GM19452 (cell line): ENCODE data around the gene ELMO1.
A peak's percentile ranks its signal among the peaks of the same experiment; 100 is the strongest.

ENCODE experiments used
- ATAC-seq: cut with Tn5 transposase; IDR thresholded peaks from one replicate; pipeline ENCODE4 v1.9.1; 2021; ENCODE audit not compliant: unreplicated experiment

The ELMO1 gene

DNA sequence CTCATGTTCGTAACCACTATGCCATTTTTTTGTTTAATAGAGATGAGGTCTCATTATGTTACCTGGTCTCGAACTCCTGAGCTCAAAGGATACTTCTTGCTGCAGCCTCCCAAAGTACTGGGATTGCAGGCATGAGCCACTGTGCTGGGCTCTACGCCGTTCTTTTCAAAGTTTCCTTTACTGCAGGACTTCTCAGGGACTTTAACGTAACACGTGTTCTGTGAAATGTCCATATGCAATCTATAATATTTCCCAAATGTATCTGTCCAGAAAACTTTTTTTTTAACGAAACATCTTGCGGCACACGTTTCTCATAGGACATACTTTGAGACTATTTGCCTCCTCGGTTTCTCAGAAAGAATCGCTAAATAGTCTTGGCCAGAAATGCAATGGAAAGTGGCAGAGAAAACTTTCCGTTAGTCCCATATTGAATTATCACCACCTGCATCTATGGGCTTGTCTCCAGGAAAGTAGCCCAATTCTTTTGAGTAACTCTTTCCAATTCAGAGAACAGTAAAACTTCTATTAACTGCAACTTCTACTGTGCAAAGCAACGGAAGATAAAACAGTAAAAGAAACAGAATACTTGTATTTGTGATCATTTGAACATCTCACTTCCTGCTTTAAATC, 96.3 kb downstream of the ELMO1 start:
- ATAC-seq: no peak

GRCh38 chr7:37351716-37352115, 96.9 kb downstream of the ELMO1 start:
- no peak for ATAC-seq

DNA sequence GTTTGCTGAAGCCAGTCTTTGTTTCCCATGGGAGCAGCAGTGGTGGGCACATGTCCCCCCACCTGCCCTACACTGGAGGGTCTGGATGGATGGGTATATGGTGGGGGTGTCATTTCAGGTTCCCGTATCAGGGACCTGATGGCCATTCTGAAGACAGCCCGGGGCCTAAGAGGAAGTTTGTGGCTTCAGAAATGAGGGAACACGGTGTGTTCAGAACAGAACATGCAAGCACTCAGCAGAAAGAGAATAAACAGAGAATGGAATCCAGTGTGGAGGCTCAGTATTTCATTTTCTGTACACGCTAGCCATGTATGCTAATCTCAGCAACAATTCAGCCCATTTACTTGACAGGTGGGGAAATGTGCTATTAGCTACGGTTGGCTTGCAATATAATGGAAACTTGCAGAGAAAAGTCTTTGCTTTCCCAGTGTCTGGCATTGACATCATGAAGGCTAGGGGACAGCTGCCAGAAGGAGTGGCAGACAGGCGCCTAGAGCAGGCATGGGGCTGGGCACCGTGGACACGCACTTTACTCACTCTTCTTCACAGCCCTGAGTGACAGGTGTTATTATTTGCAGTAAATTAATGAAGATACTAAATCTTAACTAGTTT, 98.6 kb downstream of the ELMO1 start:
- ATAC-seq: no peak

GRCh38 chr7:37348982-37349381, 99.7 kb downstream of the ELMO1 start:
- no peak for ATAC-seq

- no peak for ATAC-seq
These were observed 101.9 kb downstream of the ELMO1 start for GRCh38 chr7:37346761-37347160.

DNA sequence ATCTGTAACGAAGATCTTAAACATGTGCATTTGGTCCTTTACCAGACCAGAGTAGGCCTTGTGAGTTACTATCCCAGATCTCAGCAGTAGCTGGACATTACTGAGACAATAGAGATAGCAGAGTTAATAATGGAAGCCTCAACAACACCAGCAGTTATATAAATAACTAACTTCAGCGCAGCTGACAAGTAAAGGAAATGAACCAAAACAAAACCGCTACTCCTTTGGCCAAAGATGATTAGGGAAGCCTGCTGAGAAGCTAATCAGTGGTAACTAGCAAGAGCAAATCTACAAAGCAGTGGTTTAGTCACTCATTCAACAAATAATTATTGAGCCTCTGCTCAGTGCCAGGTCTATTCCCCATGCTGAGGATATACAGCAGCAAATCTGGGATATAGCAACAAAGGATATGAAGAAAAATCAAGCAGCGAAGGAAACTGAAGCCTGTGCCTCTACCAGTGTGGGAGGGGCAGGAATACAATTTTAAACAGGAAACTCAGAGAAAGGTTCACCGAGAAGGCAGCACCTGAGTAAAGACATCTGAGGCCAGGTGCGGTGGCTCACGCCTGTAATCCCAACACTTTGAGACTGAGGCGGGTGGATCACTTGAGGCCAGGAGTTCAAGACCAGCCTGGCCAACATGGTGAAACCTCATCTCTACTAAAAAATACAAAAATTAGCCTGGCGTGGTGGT, 103.6 kb downstream of the ELMO1 start:
- peak; percentile 36 for ATAC-seq

DNA sequence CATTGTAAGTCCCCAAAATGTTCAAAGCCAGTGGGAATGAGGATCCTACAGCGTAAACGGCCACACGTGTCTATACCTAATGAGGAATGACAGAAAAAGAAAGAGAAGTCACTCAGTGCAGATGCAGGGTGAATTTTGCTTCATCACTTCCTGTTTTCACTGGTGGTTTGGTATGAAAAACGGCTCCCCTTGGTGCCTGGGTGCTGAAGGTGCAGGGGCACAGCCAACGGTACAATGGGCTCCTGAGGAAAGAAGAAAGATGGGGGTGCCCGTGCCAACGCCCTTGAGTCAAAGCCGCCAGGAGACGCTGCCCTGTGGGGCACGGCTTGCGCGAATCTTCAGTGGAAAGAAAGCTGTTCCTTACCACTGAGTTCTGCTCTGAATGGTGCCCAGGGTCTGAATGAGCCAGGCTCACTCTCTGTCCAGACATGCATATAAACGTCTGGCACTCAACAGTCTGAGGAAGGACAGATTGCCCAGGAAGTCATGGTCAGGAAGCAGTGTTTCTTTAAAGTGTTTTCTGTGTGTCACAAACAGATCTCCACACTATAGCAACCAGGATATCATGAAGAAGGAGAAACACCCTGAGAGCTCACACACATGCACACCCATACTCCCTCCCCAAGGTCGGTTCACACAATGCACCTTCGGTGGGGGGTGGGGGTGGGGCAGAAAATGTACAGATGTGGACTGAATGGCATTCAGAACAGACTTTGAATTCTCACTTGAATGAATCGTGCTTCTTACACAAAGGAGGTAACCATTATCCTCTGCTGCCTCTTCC, 105.8 kb downstream of the ELMO1 start:
- peak; percentile 41 for ATAC-seq

GRCh38 chr7:37342176-37342687, 106.4 kb downstream of the ELMO1 start:
- no peak for ATAC-seq

DNA sequence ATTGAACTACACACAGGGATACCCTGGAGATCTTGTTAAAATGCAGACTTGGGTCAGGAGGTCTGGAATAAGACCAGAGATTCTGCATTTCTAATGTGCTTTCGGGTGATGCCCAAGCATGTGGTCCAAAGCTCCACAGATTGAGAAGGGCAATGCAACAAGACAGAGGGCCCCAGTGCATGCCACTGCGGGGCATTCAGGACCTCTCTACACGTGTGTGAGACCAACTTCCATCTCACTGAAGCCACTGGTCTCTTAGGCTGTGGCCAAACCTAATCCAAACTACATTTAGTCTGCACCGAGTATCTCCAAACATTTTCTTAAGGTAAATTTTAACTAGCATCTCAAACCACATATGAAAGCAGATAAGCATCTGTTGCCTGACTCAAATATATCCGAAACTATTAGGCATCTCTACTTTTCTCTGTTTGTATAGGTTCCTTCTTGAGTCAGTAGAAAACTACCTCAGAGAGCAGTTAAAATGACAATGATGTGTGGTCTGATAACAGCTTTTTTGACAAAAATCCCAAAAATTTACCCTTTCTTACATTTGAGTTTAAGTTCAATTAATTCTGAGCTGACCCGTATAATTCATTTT, 107.5 kb downstream of the ELMO1 start:
- ATAC-seq: peak; percentile 42

GRCh38 chr7:37338966-37339365, 109.7 kb downstream of the ELMO1 start:
- ATAC-seq: no peak

DNA sequence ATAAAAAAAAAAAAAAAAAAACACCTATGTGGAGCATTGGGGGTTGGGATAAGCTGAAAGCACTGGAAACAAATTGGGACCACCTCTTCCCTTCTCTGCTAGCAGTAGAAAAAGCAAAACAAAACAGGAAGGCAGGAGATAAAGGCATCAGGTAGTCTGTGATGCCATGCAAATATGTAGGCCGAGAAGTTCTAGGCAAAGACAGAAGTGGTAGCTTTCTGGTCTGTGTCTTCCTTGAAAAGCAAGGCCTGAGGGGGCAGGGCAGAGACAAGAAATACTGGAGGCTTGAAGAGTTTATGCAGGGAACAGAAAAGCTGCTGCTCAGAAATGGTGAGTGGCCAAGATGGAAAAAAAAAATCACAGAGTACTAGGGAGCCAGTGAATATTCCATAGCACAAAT, 111.1 kb downstream of the ELMO1 start:
- ATAC-seq: no peak

DNA sequence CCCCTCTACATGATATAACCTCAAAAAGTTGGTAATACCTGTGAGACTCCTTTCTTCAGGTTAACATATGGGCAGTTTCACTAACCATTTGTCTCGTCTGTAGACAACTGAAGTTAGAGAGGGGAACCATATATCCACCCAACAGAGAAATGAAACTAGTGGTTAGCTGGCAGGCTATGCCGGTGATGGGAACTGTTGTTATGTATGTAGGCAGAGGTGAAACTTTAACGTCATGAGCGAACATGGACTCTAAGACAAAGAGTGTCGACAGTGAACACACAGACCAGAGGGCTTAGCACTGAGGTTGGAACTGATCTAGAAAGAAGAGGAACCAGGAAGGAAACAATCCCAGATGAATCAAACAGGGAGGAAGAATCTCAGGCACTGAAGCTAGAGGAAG, 112.4 kb downstream of the ELMO1 start:
- ATAC-seq: peak; percentile 89

DNA sequence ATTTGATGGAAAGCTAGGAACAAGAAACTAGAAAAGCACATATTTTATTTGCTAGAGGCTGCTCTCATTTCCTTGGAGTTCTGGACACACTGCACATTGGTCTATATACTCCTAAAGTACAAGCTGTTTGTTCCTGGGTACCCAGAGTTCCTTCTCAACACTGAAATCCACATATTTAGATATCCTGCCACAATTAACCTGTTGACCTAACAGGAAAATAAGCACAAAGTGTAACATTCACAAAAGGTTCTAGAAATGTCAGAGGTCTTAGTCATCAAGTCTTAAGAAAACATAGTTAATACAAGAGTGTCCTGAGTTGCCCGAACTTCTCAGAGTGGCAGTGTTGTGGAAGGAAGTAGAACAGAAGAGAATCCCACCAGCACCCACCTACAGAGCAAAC, 115.6 kb downstream of the ELMO1 start:
- ATAC-seq: no peak

DNA sequence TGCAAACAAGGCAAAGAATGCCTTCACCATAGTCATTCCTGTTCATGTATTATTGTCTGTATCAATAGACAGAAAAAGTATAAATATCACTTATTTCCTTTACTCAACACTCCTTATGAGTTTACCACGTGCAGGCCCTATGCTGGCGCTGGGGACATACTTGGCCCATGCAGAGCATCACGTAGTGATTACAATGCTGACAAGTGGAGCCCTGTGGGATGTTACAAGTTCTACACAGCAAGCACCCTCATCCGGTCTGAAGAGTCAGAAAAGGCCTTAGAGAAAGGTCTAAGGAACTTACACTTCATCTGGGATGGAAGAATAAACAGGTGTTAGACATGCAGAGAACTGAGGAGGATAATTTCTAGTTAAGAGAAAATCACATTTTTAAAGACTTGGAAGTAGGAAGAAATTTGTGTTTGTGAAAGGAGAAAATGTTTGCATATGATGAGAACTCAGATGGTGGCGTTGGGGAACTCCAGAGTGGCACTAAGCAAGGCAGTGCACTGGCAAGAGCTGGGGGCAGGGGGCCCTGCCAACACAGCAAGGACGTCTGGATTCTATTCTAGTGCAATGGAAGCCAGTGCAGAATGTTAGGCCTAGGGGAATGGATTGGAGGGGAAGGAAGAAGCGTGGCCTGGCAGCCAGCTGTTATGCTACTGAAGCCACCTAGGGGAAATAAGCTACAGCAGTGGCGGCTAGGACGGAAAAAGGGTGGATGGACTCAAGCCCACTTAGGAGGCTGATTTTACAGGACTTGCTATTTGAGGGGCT, 116.2 kb downstream of the ELMO1 start:
- ATAC-seq: no peak

DNA sequence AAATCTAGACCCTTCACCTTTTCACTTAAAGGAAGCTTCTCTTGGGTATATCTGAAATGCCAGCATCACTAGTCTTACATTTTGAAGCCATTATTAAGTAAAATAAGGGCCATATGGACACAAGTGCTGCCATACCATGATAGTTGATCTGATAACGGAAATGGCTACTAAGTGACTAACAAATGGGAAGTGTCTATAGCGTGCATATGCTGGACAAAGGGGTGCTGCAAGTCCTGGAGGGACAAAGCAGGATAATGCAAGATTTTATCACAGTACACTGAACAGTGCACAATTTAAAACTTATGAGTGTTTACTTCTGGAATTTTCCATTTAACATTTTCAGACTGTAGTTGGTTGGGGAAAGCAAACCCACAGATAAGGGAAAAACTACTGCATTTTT, 117.9 kb downstream of the ELMO1 start:
- no peak for ATAC-seq

- ATAC-seq: no peak
These were observed 118.7 kb downstream of the ELMO1 start for GRCh38 chr7:37329940-37330339.

DNA sequence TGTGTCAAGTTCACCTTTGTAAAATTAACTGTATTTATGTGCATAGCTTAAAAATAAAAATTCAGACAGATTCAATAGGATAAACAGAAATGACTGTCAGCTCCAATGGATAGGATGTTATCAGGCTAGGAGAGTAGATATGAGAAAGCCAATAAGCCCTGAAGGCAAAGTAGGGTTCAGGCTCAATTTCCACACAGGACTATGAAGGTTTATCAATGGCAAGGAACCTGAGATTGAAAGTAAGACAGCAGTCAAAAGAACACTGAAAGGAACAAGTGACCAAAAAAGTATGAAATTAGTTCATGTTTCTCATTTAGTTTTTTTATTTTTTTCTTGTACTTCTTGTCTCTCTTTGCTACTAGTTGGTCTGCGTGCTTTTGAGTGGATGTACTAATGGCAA, 121.4 kb downstream of the ELMO1 start:
- no peak for ATAC-seq

DNA sequence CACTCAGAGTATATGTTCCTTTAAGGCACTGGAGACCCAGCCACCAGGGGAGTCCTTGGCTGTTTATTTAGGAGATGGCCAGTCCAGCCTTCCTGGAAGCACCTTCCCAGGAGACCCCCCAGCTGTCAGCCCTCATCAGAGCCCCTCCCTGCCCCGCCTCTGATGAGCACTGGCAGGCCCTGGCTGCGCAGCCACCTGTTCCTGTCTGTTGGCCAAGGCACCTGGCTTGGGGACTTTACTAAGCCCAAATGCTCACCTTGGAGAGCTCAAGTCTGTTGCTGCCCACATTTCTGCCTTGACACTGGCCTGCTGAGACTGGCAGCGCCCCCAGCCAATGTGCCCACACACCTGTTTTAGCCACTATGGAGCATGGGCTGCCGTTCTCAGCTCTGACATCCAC, 124.7 kb downstream of the ELMO1 start:
- no peak for ATAC-seq

GRCh38 chr7:37322831-37323230, 125.8 kb downstream of the ELMO1 start:
- no peak for ATAC-seq

DNA sequence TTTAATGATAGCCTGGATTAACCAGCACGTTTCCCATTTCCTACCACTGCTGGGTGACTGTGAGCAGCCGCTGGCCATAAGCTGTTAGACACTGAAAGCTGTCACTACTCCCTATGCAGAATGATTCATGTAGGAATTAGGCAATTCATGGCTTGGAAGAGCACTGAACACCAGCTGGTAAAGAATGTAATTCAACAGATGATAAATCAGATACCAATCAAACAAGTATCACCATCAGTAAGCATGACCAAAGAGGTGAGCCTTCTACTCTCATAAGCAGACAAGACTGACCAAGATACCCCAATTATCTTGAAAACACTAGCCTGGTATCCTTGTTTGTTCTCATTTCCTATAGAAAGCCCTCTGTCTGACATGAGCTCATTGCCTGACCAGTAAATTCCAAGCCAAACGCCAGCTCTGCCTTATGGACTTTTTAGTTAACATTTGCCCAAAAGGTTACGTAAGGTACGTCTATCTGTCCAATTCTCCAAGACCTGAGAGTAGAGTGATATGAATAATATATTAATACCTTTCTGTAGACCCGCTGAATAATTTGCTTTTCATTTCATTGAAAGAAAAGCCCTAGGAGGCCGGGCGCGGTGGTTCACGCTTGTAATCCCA, 127.7 kb downstream of the ELMO1 start:
- no peak for ATAC-seq
